GM12801 (cell line): ENCODE data around the gene GTSF1L.

Source experiments
- TF ChIP-seq, protein P1 (sequence below): IDR thresholded peaks from one replicate; pipeline ENCODE4 v1.5.1; 2011; ENCODE audit warnings: control low read depth; ENCODE audit not compliant: insufficient read length; ENCODE audit errors: extremely low read depth

GTSF1L gene

DNA sequence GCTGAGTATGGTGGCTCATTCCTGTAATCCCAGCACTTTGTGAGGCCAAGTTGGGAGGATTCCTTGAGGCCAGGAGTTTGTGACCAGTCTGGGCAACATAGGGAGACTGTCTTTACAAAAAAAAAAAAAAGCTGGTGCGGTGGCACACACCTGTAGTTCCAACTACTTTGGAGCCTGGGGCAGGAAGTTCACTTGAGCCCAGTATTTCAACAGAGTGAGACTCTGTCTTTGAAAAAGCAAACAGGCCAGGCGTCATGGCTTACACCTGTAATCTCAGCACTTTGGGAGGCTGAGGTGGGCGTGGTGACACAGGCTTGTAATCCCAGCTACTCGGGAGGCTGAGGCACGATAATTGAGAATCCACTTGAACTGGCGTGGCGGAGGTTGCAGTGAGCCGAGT lies 31.2 kb downstream of the GTSF1L start:
- TF ChIP-seq, protein P1, sequence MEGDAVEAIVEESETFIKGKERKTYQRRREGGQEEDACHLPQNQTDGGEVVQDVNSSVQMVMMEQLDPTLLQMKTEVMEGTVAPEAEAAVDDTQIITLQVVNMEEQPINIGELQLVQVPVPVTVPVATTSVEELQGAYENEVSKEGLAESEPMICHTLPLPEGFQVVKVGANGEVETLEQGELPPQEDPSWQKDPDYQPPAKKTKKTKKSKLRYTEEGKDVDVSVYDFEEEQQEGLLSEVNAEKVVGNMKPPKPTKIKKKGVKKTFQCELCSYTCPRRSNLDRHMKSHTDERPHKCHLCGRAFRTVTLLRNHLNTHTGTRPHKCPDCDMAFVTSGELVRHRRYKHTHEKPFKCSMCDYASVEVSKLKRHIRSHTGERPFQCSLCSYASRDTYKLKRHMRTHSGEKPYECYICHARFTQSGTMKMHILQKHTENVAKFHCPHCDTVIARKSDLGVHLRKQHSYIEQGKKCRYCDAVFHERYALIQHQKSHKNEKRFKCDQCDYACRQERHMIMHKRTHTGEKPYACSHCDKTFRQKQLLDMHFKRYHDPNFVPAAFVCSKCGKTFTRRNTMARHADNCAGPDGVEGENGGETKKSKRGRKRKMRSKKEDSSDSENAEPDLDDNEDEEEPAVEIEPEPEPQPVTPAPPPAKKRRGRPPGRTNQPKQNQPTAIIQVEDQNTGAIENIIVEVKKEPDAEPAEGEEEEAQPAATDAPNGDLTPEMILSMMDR: no peak

DNA sequence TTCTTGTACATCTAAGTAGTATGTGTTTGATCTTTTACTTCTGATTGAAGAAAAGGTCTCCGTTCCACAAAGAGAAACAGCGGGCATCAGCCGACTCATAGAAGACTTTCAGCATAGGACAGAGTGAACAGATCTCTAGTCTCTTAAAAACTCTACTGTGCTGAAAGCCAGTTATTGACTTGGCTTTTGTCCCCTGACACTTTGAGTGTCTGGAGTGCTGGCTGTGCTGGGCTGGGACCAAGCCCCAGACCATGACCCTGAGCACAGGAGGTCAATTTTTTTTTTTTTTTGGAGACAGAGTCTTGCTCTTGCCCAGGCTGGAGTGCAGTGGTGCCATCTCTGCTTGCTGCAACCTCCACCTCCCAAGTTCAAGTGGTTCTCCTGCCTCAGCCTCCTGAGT lies 32.0 kb downstream of the GTSF1L start:
- TF ChIP-seq, protein P1: no peak

DNA sequence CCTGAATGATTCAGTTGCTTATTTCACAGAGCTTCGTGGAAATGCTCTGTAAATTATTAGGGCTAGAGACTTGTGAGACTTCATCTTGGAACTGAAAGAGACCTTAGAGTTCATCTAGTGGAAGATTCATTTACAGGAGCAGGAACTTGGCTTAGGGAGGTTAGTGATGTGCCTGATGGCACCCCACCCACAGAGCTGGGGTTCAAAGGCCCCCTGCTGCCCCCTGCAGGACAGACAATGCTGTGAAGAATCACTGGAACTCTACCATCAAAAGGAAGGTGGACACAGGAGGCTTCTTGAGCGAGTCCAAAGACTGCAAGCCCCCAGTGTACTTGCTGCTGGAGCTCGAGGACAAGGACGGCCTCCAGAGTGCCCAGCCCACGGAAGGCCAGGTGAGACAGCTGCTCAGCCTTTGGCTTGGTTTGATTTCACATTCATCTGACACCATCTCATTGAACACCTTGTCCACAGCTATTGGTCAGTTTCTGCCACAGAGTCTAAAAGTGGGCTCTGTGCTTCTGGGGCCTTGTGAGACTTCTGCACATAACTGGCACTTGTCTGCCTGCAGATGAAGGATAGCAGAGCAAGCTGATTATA lies 34.8 kb downstream of the GTSF1L start:
- TF ChIP-seq, protein P1: no peak

DNA sequence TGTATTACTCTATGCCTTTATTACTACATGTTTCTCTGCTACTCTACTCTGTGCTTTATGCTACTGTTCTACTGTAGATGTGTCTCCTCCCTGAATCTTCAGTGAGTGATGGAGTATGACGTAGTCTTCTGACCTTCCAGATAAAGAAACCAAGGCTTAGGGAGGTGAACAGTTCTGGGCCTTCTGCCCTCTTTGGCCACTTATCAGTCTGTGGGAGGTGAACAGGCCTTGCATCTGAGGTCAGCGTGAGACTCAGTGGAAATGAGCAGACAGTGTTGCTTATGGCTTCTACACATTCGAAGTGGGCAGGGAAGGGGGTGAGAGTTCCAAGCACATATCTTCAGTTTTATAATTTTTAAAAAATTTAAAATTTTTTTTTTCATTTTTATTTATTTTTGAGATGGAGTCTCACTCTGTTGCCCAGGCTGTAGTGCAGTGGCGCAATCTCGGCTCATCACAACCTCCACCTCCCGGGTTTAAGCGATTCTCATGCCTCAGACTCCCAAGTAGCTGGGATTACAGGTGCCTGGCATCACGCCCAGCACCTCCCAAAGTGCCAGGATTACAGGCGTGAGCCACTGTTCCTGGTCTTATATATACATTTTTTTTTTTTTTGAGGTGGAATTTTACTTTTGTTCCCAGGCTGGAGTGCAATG lies 35.7 kb downstream of the GTSF1L start:
- TF ChIP-seq, protein P1: no peak

DNA sequence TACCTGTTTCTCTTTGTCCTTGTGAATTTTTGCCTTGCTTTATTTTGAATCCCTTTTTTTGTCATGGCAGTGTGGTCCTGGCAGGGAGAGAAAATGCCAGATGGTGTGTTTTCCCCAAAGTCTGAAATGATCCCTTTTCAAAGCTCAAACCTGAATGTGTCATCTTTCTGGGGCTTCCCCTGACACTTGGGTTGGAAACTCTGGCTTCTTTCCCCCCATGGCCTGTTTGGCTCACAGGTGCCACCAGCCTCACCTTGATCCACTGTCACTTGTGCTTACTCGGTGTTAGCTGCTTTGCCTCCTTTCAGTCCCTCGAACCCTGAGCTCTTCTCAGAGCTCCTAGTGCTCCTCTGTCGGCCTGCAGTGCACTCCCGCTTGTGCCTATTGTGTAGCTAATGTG lies 37.6 kb downstream of the GTSF1L start:
- TF ChIP-seq, protein P1: no peak

DNA sequence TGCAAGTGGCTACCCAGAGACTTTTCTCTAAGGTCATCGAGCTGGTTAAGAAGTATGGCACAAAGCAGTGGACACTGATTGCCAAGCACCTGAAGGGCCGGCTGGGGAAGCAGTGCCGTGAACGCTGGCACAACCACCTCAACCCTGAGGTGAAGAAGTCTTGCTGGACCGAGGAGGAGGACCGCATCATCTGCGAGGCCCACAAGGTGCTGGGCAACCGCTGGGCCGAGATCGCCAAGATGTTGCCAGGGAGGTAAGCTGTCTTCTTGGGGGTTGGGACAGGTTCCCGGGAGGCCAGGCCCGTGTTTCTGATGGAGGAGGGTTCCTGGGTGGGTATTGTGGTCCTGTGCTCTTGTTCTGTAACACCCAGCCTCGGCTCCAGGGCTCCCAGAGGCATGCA lies 40.0 kb downstream of the GTSF1L start:
- TF ChIP-seq, protein P1: no peak

DNA sequence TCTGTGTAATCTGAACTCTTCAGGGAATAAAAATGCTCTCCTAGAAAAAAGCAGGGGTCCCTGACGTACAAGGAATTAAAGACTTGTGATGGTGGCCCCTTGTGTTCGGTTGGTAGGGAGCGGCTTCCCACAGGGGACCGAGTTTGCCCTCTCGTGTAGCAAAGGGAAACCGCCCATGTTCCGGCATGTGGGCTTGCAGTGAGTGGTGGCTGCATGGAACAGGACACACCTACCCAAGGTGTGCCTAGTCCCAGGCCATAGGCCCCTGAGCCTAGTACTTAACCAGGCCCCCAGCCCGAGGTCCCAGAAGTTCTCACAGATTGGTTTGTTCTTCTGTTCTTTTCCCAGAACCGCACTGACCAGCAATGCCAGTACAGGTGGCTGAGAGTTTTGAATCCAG lies 44.4 kb downstream of the GTSF1L start:
- TF ChIP-seq, protein P1: no peak

DNA sequence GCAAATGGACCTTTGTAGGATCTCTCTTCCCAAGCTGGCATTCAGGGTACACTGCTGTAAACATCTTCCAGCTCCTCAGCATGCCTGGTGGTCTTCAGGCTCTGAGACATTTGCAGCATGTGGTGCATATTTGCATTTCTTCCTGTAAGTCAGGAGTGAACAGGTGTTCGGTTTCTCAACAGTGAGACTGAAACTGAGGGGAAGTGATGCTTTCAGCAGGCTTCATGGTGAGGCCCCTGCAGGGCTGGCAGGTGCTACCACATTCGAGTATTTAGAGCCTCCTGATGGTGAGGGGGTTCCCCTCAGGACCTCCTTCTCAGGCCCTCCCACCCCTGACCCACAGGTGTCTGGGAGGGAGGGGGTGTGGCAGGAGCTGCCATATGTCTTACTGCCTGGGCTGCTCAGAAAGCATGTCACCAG lies 44.8 kb downstream of the GTSF1L start:
- TF ChIP-seq, protein P1: no peak
